MCF 10A (cell line): ENCODE measurements around the gene DCN. TPM values are rescaled to one million over a fixed set of nuclear protein-coding genes. Genes with fewer than 3 reads are reported as not detected.

Source experiments
- BruUV-seq: library from RNA; stranded (reverse); fragments of 400-500 nt; replicated peaks from 2 replicates; lab custom pipeline; 2021; lab: Mats Ljungman, UMichigan
- CTCF ChIA-PET: fragments of 300-600 bp; sonication (Branson Sonifier 250); formaldehyde crosslinking; extraction: SDS; loops from one replicate; lab custom pipeline; 2021; ENCODE audit warnings: antibody characterized with exemption, inconsistent platforms; lab: Yijun Ruan, JAX
- POLR2A ChIA-PET: fragments of 300-600, 350-650 bp; sonication (Branson Sonifier 250); formaldehyde crosslinking; extraction: SDS; loops from one replicate; lab custom pipeline; 2020; ENCODE audit warnings: antibody characterized with exemption, inconsistent platforms; lab: Yijun Ruan, JAX
- DNase-seq: peaks from one replicate; pipeline ENCODE4 v3.0.0-alpha.2; 2018; ENCODE audit not compliant: unreplicated experiment
- H3K27ac Mint-ChIP-seq: one replicate; pipeline ENCODE4 v1.8.0; 2022; ENCODE audit warnings: mild to moderate bottlenecking, low read depth, mixed read lengths; ENCODE audit not compliant: unreplicated experiment
- H3K27me3 Mint-ChIP-seq: one replicate; pipeline ENCODE4 v1.8.0; 2022; ENCODE audit warnings: mixed read lengths; ENCODE audit not compliant: insufficient read depth, unreplicated experiment
- H3K36me3 Mint-ChIP-seq: one replicate; pipeline ENCODE4 v1.8.0; 2022; ENCODE audit warnings: mild to moderate bottlenecking, moderate library complexity, mixed read lengths; ENCODE audit not compliant: insufficient read depth, unreplicated experiment
- H3K4me1 Mint-ChIP-seq: one replicate; pipeline ENCODE4 v1.8.0; 2022; ENCODE audit warnings: mixed read lengths; ENCODE audit not compliant: insufficient read depth, unreplicated experiment
- H3K4me3 Mint-ChIP-seq: one replicate; pipeline ENCODE4 v1.8.0; 2022; ENCODE audit warnings: mild to moderate bottlenecking, moderate library complexity, mixed read lengths; ENCODE audit not compliant: unreplicated experiment
- H3K9me3 Mint-ChIP-seq: one replicate; pipeline ENCODE4 v1.8.0; 2022; ENCODE audit warnings: mixed read lengths; ENCODE audit not compliant: unreplicated experiment
- CTCF ChIP-seq: fragments of 200-600 bp; IDR thresholded peaks from one replicate; pipeline ENCODE4 v1.8.0; 2022; ENCODE audit warnings: antibody characterized with exemption, mild to moderate bottlenecking; ENCODE audit not compliant: unreplicated experiment
- intact Hi-C: fragments of 100-400 bp; cut with micrococcal nuclease; formaldehyde crosslinking; loops from 2 replicates; pipeline ENCODE4 v1.14.1; 2022
- total RNA-seq: library from RNA; stranded (reverse); gene quantifications from 2 replicates; pipeline ENCODE4 v1.2.3, GENCODE V29; 2022

Gene DCN
- total RNA-seq, 1 experiment from 2014 or later, result 46.5 TPM

- POLR2A ChIA-PET, result interaction anchor here (1.5 to 2.9 kb wide), 4 partner anchors 10 to 179 kb away, joined by 5 to 21 read pairs (median 8); no protein-coding TSS in a partner anchor
- peak overlapping the region; percentile 9 for H3K4me3 Mint-ChIP-seq
- intact Hi-C loops, result loop anchor here (5.0 kb wide), 1 partner anchor 199 kb away; no protein-coding TSS in a partner anchor
These were observed 6.3 kb downstream of the DCN start for GRCh38 chr12:91176358-91176757.

DNA sequence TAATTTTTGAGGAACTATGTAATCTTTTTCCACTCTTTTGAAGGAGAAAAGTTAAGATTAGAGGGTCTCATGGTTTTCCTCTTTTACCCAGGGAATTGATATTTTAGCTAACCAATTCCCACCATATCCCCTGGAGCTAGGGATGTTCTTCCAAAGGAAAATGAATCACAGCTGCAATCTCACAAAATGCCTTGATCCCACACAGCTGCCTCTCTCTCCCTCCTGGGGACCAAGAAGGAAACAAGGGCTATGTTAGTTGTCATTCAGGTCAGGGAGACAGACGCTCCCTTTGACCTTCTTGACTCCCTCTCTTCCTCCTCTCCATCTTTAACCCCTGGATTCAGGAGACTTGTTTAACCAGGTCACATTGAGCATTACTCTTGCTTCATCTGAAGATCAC is 9.5 kb downstream of the DCN start:
- TF ChIP-seq CTCF, result no peak
- H3K9me3 Mint-ChIP-seq, result no peaks in the 10 kb centered on the region
- ChIA-PET CTCF (interaction anchor here (0.7 kb wide), 2 partner anchors 240 to 1606 kb away, joined by 3 to 5 read pairs; no protein-coding TSS in a partner anchor), POLR2A (no interaction called here)
- intact Hi-C loops, result no loop called here
- DNase-seq, result peak; percentile 4
- no peak overlapping the region for H3K27ac Mint-ChIP-seq
- no peaks in the 10 kb centered on the region for H3K4me1 Mint-ChIP-seq
- BruUV-seq, result no TSS peak
- H3K36me3 Mint-ChIP-seq, result peaks cover 6% of the 10 kb centered on the region
- no peak overlapping the region for H3K4me3 Mint-ChIP-seq
- H3K27me3 Mint-ChIP-seq, result peaks cover 49% of the 10 kb centered on the region

More at GRCh38 chr12:91176358-91176757, 6.3 kb downstream of the DCN start:
- DNase-seq, result no peak
- H3K27me3 Mint-ChIP-seq, result peaks cover 40% of the 10 kb centered on the region
- TF ChIP-seq CTCF, result no peak
- H3K4me1 Mint-ChIP-seq, result no peaks in the 10 kb centered on the region
- no peaks in the 10 kb centered on the region for H3K36me3 Mint-ChIP-seq
- no peak overlapping the region for H3K27ac Mint-ChIP-seq
- CTCF ChIA-PET, result interaction anchor here (0.6 to 6.7 kb wide), 7 partner anchors 15 to 1473 kb away, joined by 3 to 196 read pairs (median 5); no protein-coding TSS in a partner anchor
- no TSS peak for BruUV-seq
- H3K9me3 Mint-ChIP-seq, result no peaks in the 10 kb centered on the region

DNA sequence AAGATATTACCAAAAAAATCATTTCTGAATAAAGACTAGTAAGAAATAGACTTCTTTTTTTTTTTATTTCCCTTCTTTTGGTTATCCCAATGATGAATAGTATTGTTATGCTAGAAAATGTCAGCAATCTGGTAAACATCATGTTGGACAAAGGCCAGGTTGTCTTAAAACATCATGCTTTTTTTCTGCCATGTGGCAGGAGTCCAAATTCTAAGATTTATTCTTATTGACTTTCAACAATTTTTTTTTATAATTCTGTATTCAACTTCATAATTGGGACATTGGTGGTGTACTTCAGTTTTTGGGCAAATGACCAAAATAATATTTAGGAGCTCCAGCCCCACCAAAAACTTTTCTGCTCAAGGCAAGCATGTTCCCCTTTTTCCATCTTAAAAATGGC is 10.5 kb downstream of the DCN start:
- ChIA-PET POLR2A (interaction anchor here (0.7 kb wide), 1 partner anchor 1440 kb away, joined by 3 read pairs; no protein-coding TSS in a partner anchor), CTCF (interaction anchor here (0.7 kb wide), 2 partner anchors 9 to 1322 kb away, joined by 4 read pairs; no protein-coding TSS in a partner anchor)
- peaks cover 56% of the 10 kb centered on the region for H3K27me3 Mint-ChIP-seq
- no peak overlapping the region for H3K4me3 Mint-ChIP-seq
- no TSS peak for BruUV-seq
- no peak overlapping the region for H3K27ac Mint-ChIP-seq
- peak; percentile 13 for DNase-seq
- H3K4me1 Mint-ChIP-seq, result no peaks in the 10 kb centered on the region
- peaks cover 14% of the 10 kb centered on the region for H3K36me3 Mint-ChIP-seq
- H3K9me3 Mint-ChIP-seq, result no peaks in the 10 kb centered on the region
- intact Hi-C loops, result no loop called here
- TF ChIP-seq CTCF, result no peak

DNA sequence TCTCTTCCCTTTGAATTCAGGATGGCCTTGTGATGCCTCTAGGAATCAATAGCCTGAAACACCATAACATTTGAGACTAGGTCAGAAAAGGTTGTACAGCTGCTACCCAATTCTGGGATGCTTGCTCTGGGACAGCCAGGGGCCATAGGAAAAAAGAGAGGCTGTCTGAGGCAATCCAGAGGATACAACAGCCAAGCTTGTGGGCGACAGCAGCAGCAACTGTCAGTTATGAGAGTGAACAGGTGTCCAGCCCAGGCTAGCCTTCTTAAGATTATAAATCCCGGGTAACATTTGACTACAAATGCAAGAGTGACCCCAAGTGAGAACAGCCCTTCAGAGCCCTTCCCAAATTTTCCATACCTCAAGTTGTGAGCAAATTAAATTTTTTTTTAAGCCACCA is 11.1 kb downstream of the DCN start:
- intact Hi-C loops, result no loop called here
- no TSS peak for BruUV-seq
- Mint-ChIP-seq H3K4me3 (no peak overlapping the region), H3K27me3 (peaks cover 56% of the 10 kb centered on the region), H3K36me3 (peaks cover 14% of the 10 kb centered on the region), H3K4me1 (no peaks in the 10 kb centered on the region), H3K27ac (no peak overlapping the region), H3K9me3 (no peaks in the 10 kb centered on the region)
- TF ChIP-seq CTCF, result no peak
- CTCF ChIA-PET, result no interaction called here
- no peak for DNase-seq
- POLR2A ChIA-PET, result interaction anchor here (0.7 kb wide), 2 partner anchors 161 to 1441 kb away, joined by 3 read pairs; no protein-coding TSS in a partner anchor
